Measurements from ENCODE around the gene ADAMTS12. TPM values are rescaled to one million over a fixed set of nuclear protein-coding genes. Genes with fewer than 3 reads are reported as not detected.

The ADAMTS12 gene
- total RNA-seq, 4 donors from 2014 or later: 2.3 to 6.0 (median 4.2) TPM

DNA sequence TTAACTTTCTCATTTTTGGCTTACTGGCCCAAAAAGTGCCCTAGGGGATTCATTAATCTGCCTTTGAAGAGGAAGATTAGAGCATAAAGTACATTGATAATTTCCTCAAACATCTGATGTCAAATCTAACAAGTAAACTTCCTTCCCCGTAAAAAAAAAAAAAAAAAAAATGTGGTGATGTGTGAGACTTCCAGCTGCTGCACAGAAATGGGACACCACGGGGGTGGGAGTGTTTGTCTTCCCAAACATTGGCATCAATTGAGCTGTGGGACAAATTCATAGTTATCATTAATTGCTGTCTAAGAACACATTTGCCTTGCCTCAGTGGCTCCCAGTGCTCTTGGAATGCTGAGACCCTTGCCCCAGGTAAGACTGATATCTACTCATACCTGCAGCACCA lies 149.6 kb downstream of the ADAMTS12 start:
- WGBS: 56% methylated on average over 2 of the region's 2 CpGs
- intact Hi-C loops (cut with DNase I): no loop called here
- no peaks in the 10 kb centered on the region for H3K36me3 ChIP-seq
- DNase-seq (ENCODE audit: extremely low spot score): no peak
- H3K27ac ChIP-seq (replicated peaks in 1 of 4): no peak overlapping the region
- H3K9me3 ChIP-seq: no peaks in the 10 kb centered on the region
- peaks cover 0 to 6% (median 2%) of the 10 kb centered on the region in 4 donors for H3K4me1 ChIP-seq
- H3K27me3 ChIP-seq: no peaks in the 10 kb centered on the region
- no peak overlapping the region for H3K4me3 ChIP-seq
- TF ChIP-seq, protein P1, sequence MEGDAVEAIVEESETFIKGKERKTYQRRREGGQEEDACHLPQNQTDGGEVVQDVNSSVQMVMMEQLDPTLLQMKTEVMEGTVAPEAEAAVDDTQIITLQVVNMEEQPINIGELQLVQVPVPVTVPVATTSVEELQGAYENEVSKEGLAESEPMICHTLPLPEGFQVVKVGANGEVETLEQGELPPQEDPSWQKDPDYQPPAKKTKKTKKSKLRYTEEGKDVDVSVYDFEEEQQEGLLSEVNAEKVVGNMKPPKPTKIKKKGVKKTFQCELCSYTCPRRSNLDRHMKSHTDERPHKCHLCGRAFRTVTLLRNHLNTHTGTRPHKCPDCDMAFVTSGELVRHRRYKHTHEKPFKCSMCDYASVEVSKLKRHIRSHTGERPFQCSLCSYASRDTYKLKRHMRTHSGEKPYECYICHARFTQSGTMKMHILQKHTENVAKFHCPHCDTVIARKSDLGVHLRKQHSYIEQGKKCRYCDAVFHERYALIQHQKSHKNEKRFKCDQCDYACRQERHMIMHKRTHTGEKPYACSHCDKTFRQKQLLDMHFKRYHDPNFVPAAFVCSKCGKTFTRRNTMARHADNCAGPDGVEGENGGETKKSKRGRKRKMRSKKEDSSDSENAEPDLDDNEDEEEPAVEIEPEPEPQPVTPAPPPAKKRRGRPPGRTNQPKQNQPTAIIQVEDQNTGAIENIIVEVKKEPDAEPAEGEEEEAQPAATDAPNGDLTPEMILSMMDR (IDR thresholded peaks at IDR 0.05): no peak
- no peak for TF ChIP-seq EP300 (IDR thresholded peaks at IDR 0.05)
- no peak for TF ChIP-seq POLR2AphosphoS5 (IDR thresholded peaks at IDR 0.05)
- TF ChIP-seq POLR2A (IDR thresholded peaks at IDR 0.05; ENCODE audit: low read depth): no peak

DNA sequence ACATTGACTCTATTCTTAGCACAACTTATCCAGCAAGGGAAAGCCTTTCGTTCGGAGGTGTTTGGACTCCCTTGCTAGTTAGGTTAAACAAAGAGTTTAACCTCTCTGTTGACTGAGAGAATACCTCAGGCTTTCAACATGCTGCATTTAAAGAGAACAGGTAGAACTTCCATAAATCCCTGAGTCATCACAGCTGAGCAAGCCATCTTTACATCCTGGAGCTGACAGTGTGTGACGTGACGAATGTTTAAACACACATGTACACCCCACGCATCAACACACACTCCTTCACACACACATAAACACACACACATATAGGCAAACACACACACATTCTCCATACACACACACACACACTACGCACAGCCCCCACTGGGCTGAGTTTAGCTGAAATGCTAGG lies 152.8 kb downstream of the ADAMTS12 start:
- TF ChIP-seq POLR2AphosphoS5 (IDR thresholded peaks at IDR 0.05) (no peak), EP300 (IDR thresholded peaks at IDR 0.05) (no peak), POLR2A (IDR thresholded peaks at IDR 0.05; ENCODE audit: low read depth) (no peak)
- TF ChIP-seq, protein P1 (IDR thresholded peaks at IDR 0.05): no peak
- H3K4me1 ChIP-seq: peaks cover 0 to 12% (median 6%) of the 10 kb centered on the region in 4 donors
- 72% methylated on average over 6 of the region's 6 CpGs for WGBS
- no peaks in the 10 kb centered on the region for H3K9me3 ChIP-seq
- no peak for DNase-seq (ENCODE audit: extremely low spot score)
- no peaks in the 10 kb centered on the region for H3K36me3 ChIP-seq
- intact Hi-C loops (cut with DNase I): no loop called here
- no peaks in the 10 kb centered on the region for H3K27me3 ChIP-seq
- no peak overlapping the region for H3K27ac ChIP-seq (replicated peaks in 1 of 4)
- H3K4me3 ChIP-seq: no peak overlapping the region

DNA sequence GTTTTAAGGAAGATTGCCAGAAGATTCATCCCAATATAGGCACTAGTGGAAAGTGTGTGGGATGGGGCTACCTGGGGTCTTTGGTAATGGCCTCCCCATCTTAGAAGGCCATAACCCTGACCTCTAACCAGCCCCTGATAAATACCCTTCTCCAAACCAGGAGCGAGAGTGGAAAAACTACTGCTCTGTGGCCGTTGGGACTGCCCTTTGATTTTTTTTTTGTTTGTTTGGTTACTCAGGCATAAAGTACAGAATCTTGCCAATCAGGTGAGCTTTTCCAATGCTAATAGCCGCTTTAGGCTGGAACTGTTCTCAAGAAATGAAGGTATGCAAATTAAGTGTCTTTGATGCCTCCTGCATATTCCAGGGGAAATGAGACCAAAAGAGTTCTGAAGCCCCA lies 153.7 kb downstream of the ADAMTS12 start:
- no peak for DNase-seq (ENCODE audit: extremely low spot score)
- TF ChIP-seq POLR2AphosphoS5 (IDR thresholded peaks at IDR 0.05): no peak
- TF ChIP-seq, protein P1 (IDR thresholded peaks at IDR 0.05): no peak
- TF ChIP-seq POLR2A (IDR thresholded peaks at IDR 0.05; ENCODE audit: low read depth): no peak
- TF ChIP-seq EP300 (IDR thresholded peaks at IDR 0.05): no peak
- Histone ChIP-seq H3K27ac (replicated peaks in 1 of 4) (no peak overlapping the region), H3K4me3 (no peak overlapping the region), H3K27me3 (no peaks in the 10 kb centered on the region), H3K4me1 (peaks cover 0 to 12% (median 6%) of the 10 kb centered on the region in 4 donors), H3K36me3 (no peaks in the 10 kb centered on the region), H3K9me3 (no peaks in the 10 kb centered on the region)
- WGBS: 86% methylated on average over 3 of the region's 3 CpGs
- intact Hi-C loops (cut with DNase I): no loop called here

DNA sequence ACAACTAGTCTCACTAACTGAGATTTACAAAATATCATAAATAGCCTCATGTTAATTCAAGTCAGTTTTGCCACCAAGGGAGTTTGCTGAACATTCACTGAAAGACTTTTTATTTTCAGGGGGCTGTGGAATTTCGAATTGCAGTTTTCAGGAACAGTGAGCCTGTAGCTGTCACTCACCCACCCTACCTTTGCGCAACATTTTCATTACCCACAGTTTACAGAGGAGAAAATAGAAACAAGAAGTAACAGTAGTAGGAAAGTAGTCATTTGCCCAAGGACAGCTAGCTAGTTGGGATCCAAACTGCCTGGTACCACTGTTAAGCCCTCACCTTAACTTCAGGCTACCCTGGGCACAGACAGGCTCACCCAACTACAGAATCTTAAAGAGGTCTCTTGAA lies 154.1 kb downstream of the ADAMTS12 start:
- no peak for DNase-seq (ENCODE audit: extremely low spot score)
- Histone ChIP-seq H3K9me3 (no peaks in the 10 kb centered on the region), H3K4me1 (peaks cover 0 to 12% (median 6%) of the 10 kb centered on the region in 4 donors), H3K27ac (replicated peaks in 1 of 4) (no peak overlapping the region), H3K36me3 (no peaks in the 10 kb centered on the region), H3K27me3 (no peaks in the 10 kb centered on the region), H3K4me3 (no peak overlapping the region)
- intact Hi-C loops (cut with DNase I): no loop called here
- TF ChIP-seq POLR2A (IDR thresholded peaks at IDR 0.05; ENCODE audit: low read depth): no peak
- 88% methylated on average over 2 of the region's 2 CpGs for WGBS

DNA sequence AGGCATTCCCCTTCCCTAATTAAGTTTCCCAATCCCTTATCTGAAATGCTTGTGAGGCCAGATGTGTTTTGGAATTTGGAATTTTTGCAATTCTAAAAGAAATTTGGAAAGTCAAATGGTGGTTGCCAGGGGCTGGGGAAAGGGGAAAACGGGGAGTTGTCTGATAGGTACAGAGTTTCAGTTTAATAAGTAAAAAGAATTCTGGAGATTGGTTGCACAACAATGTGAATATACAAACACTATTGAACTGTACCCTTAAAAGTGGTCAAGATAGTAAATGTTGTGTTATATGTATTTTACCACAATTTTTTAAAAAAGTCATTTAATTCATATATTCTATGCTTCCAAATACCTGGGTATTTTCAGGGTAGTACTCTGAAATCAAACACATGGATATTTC lies 154.5 kb downstream of the ADAMTS12 start:
- no peak for DNase-seq (ENCODE audit: extremely low spot score)
- Histone ChIP-seq H3K36me3 (no peaks in the 10 kb centered on the region), H3K4me3 (no peak overlapping the region), H3K9me3 (no peaks in the 10 kb centered on the region), H3K27ac (replicated peaks in 1 of 4) (no peak overlapping the region), H3K27me3 (no peaks in the 10 kb centered on the region), H3K4me1 (peaks cover 0 to 12% (median 6%) of the 10 kb centered on the region in 4 donors)
- WGBS: 79% methylated on average over 1 of the region's 1 CpG
- TF ChIP-seq POLR2A (IDR thresholded peaks at IDR 0.05; ENCODE audit: low read depth) (no peak), POLR2AphosphoS5 (IDR thresholded peaks at IDR 0.05) (no peak), EP300 (IDR thresholded peaks at IDR 0.05) (no peak)
- TF ChIP-seq, protein P1 (IDR thresholded peaks at IDR 0.05): no peak
- intact Hi-C loops (cut with DNase I): no loop called here
